H1 (cell line): ENCODE results near the gene MED12L.

Experiments used
- CEBPB ChIP-seq: IDR thresholded peaks from 2 replicates; pipeline ENCODE4 v1.6.1; 2012; ENCODE audit warnings: low read depth, low read length
- CTCF ChIP-seq, 3 experiments: IDR thresholded peaks; 1 replicate in 2 of 3; 2 replicates in 1 of 3; pipeline versions ENCODE4 v1.5.1 to v1.6.1; 2011; ENCODE audit warnings: low read length in 3 of 3, mild to moderate bottlenecking in 3 of 3, inconsistent platforms in 2 of 3, low read depth in 1 of 3, moderate library complexity in 1 of 3; ENCODE audit not compliant: insufficient read depth in 1 of 3; ENCODE audit errors: control extremely low read depth in 1 of 3
- GABPA ChIP-seq: IDR thresholded peaks from 2 replicates; pipeline ENCODE4 v1.6.1; 2011; ENCODE audit warnings: mild to moderate bottlenecking, low read length, moderate library complexity, borderline replicate concordance; ENCODE audit not compliant: insufficient read depth
- JUN ChIP-seq: IDR thresholded peaks from 2 replicates; pipeline ENCODE4 v1.6.1; 2011; ENCODE audit warnings: low read depth, mild to moderate bottlenecking, improper control_type of control experiment, low read length
- KDM1A ChIP-seq: fragments of 200-600, 300-600 bp; sonication (generic); IDR thresholded peaks from 2 replicates; pipeline ENCODE4 v1.7.1; 2016; ENCODE audit warnings: mild to moderate bottlenecking, low read length, borderline replicate concordance
- MAX ChIP-seq: IDR thresholded peaks from 2 replicates; pipeline ENCODE4 v1.6.1; 2012; ENCODE audit warnings: inconsistent platforms
- POLR2A ChIP-seq, 2 experiments: IDR thresholded peaks; 1 replicate in 1 of 2; 2 replicates in 1 of 2; pipeline ENCODE4 v1.6.1; 2011; ENCODE audit warnings: low read depth in 2 of 2, low read length in 2 of 2, mild to moderate bottlenecking in 2 of 2; ENCODE audit errors: control extremely low read depth in 1 of 2
- RAD21 ChIP-seq, 2 experiments: IDR thresholded peaks in 1 of 2; conservative IDR thresholded peaks in 1 of 2; 2 replicates each; pipeline ENCODE4 v1.6.1; 2011; ENCODE audit warnings: low read depth in 2 of 2, low read length in 2 of 2, improper control_type of control experiment in 1 of 2, inconsistent platforms in 1 of 2, mild to moderate bottlenecking in 1 of 2, moderate library complexity in 1 of 2
- SRF ChIP-seq: IDR thresholded peaks from 2 replicates; pipeline ENCODE4 v1.6.1; 2011; ENCODE audit warnings: mild to moderate bottlenecking, low read depth, low read length, moderate library complexity
- USF2 ChIP-seq: IDR thresholded peaks from 2 replicates; pipeline ENCODE4 v1.6.1; 2011; ENCODE audit warnings: low read length, improper control_type of control experiment
- YY1 ChIP-seq: IDR thresholded peaks from 2 replicates; pipeline ENCODE4 v1.6.1; 2011; ENCODE audit warnings: low read depth, mild to moderate bottlenecking, low read length

GRCh38 chr3:151439652-151440125 lies 354.2 kb downstream of the MED12L start:
- TF ChIP-seq CTCF (IDR thresholded peaks at IDR 0.05; ENCODE audit: control extremely low read depth in 1 of 3, insufficient read depth in 1 of 3, low read depth in 1 of 3, low read length in 3 of 3) (peak in 2 of 3 experiments; percentile 58 to 66; a peak in 3 of 4 replicates), YY1 (no peak), JUN (no peak), SRF (no peak), USF2 (no peak), POLR2A (IDR thresholded peaks at IDR 0.05; ENCODE audit: control extremely low read depth in 1 of 2, low read depth in 2 of 2, low read length in 2 of 2) (no peak), MAX (no peak), KDM1A (no peak), GABPA (no peak), CEBPB (no peak), RAD21 (IDR thresholded peaks at IDR 0.05 in 1 of 2, conservative IDR thresholded peaks at IDR 0.05 in 1 of 2; ENCODE audit: low read depth in 2 of 2, low read length in 2 of 2) (peak; percentile 82 to 83)
